Dedifferentiated amniotic fluid mesenchymal stem cell (primary cell): Measurements from ENCODE around the gene HP.

ENCODE experiments used
- DNase-seq: peaks from one replicate; pipeline ENCODE4 v3.0.0-alpha.2; 2016; ENCODE audit errors: extremely low spot score

HP gene

GRCh38 chr16:72091217-72091616 is 36.9 kb downstream of the HP start:
- DNase-seq = no peak

GRCh38 chr16:72092832-72093447 is 38.6 kb downstream of the HP start:
- peak; percentile 56 for DNase-seq

GRCh38 chr16:72093448-72094265 is 39.4 kb downstream of the HP start, which contains the start of the genes DHX38 and TXNL4B:
DHX38 (plus strand) TSS chr16:72093847; CDS start chr16:72096158, 2,311 bp downstream.
TXNL4B (minus strand) TSS chr16:72093620; CDS start chr16:72090749, 2,871 bp downstream.
- DNase-seq = peak; percentile 99

GRCh38 chr16:72094266-72094610 is 39.9 kb downstream of the HP start:
- no peak for DNase-seq

- no peak for DNase-seq
Observed at GRCh38 chr16:72098936-72099335, 44.6 kb downstream of the HP start.

GRCh38 chr16:72099377-72099818 is 45.1 kb downstream of the HP start:
- DNase-seq = no peak

- no peak for DNase-seq
Observed at GRCh38 chr16:72101195-72101594, 46.9 kb downstream of the HP start.

GRCh38 chr16:72104905-72105304 is 50.6 kb downstream of the HP start:
- no peak for DNase-seq

GRCh38 chr16:72105978-72106377 is 51.7 kb downstream of the HP start:
- no peak for DNase-seq

- no peak for DNase-seq
Observed at GRCh38 chr16:72107371-72107770, 53.1 kb downstream of the HP start.

- DNase-seq = no peak
Observed at GRCh38 chr16:72108353-72109102, 54.2 kb downstream of the HP start.

GRCh38 chr16:72109300-72109699 is 55.0 kb downstream of the HP start:
- DNase-seq = no peak

- DNase-seq = no peak
Observed at GRCh38 chr16:72109966-72110530, 55.7 kb downstream of the HP start.
